Upper lobe of left lung (tissue), 4 donors: ENCODE results near the gene PRR23E.

Experiments used
- POLR2A ChIP-seq, 4 donors: fragments of 450-650 bp; IDR thresholded peaks; one replicate each; pipeline ENCODE4 v1.5.1; 2016 to 2017; ENCODE audit warnings: antibody characterized with exemption in 4 of 4, mild to moderate bottlenecking in 2 of 4
- TF ChIP-seq, protein P1 (sequence below), 6 experiments: fragments of 450-650 bp in 4 of 6; fragments of 200-600 bp in 2 of 6; sonication (generic) in 2 of 6; IDR thresholded peaks; one replicate each; pipeline ENCODE4 v1.5.1; 2016 to 2019; ENCODE audit warnings: antibody characterized with exemption in 6 of 6

DNA sequence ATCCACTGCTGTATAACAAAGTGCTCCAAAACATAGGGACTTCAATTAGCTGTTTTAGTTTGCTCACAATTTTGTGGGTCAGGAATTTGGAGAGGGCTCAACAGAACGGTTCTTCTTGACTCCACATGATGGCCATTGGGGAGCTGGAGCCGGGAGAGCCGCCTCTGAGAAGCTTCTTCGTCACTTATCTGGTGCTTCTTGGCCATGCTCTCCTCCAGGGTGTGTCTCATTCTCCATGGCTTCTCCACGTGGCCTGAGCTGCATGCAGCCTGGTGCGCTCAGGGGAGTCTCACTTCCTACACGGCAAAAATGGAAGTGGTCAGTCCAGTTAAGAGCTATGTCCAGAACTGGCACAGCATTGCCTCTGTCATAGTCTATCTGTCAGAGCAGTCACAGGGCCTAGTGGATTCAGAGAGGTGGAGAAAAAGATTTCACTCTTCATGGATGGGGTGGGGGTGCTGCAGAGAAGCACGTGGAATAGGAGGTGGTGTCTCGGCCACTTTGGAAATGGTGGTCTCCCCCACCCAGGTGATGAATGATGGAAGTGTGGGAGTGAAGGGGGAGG lies 26.3 kb upstream of the PRR23E start:
- TF ChIP-seq, protein P1, sequence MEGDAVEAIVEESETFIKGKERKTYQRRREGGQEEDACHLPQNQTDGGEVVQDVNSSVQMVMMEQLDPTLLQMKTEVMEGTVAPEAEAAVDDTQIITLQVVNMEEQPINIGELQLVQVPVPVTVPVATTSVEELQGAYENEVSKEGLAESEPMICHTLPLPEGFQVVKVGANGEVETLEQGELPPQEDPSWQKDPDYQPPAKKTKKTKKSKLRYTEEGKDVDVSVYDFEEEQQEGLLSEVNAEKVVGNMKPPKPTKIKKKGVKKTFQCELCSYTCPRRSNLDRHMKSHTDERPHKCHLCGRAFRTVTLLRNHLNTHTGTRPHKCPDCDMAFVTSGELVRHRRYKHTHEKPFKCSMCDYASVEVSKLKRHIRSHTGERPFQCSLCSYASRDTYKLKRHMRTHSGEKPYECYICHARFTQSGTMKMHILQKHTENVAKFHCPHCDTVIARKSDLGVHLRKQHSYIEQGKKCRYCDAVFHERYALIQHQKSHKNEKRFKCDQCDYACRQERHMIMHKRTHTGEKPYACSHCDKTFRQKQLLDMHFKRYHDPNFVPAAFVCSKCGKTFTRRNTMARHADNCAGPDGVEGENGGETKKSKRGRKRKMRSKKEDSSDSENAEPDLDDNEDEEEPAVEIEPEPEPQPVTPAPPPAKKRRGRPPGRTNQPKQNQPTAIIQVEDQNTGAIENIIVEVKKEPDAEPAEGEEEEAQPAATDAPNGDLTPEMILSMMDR (IDR thresholded peaks at IDR 0.05): no peak
- no peak for TF ChIP-seq POLR2A (IDR thresholded peaks at IDR 0.05)
